Neural progenitor cell (in vitro differentiated cells): ENCODE results near the gene RNF14. TPM values are rescaled to one million over a fixed set of nuclear protein-coding genes. Genes with fewer than 3 reads are reported as not detected.
A peak's percentile ranks its signal among the peaks of the same experiment; 100 is the strongest.
"Not testable (repeated sequence)": the region's sequence is repeated elsewhere in the genome, so short reads cannot be mapped to it uniquely, and the experiment has no call there.

ENCODE experiments used
- DNase-seq: peaks from one replicate; pipeline ENCODE4 v3.0.0-alpha.2; 2016; ENCODE audit warnings: low spot score
- H2AFZ ChIP-seq: fragments of 200-600 bp; sonication (generic); replicated peaks from 2 replicates; pipeline ENCODE4 v1.6.1; 2016; ENCODE audit warnings: antibody characterized with exemption
- H3F3A ChIP-seq: fragments of 200-600 bp; sonication (generic); 2 replicates; pipeline ENCODE4 v1.6.1; 2016; ENCODE audit warnings: antibody characterized with exemption, low read depth
- H3K27ac ChIP-seq: fragments of 200-600 bp; sonication (generic); 2 replicates; pipeline ENCODE4 v1.5.1; 2016; ENCODE audit warnings: mild to moderate bottlenecking
- H3K27me3 ChIP-seq: fragments of 200-600 bp; sonication (generic); 2 replicates; pipeline ENCODE4 v1.6.1; 2016; ENCODE audit warnings: mild to moderate bottlenecking, moderate library complexity
- H3K36me3 ChIP-seq: fragments of 200-600 bp; sonication (generic); 2 replicates; pipeline ENCODE4 v1.5.1; 2016
- H3K4me1 ChIP-seq: fragments of 200-600 bp; sonication (generic); 2 replicates; pipeline ENCODE4 v1.6.1; 2016; ENCODE audit warnings: mixed run types
- H3K4me2 ChIP-seq: fragments of 200-600 bp; sonication (generic); 2 replicates; pipeline ENCODE4 v1.6.1; 2016
- H3K4me3 ChIP-seq: fragments of 200-600 bp; sonication (generic); 2 replicates; pipeline ENCODE4 v1.5.1; 2016
- H3K79me2 ChIP-seq: fragments of 200-600 bp; sonication (generic); 2 replicates; pipeline ENCODE4 v1.6.1; 2016; ENCODE audit warnings: low read depth
- H3K9ac ChIP-seq: fragments of 200-600 bp; sonication (generic); 2 replicates; pipeline ENCODE4 v1.6.1; 2016
- H3K9me3 ChIP-seq: fragments of 200-600 bp; sonication (generic); 2 replicates; pipeline ENCODE4 v1.5.1; 2016; ENCODE audit warnings: low read depth
- H4K20me1 ChIP-seq: fragments of 200-600 bp; sonication (generic); 2 replicates; pipeline ENCODE4 v1.6.1; 2016; ENCODE audit warnings: low read depth
- H3K27ac Mint-ChIP-seq: 3 replicates; pipeline ENCODE4 v1.8.0; 2021; ENCODE audit warnings: mixed read lengths
- H3K27me3 Mint-ChIP-seq: 2 replicates; pipeline ENCODE4 v1.8.0; 2022; ENCODE audit warnings: low read depth, mild to moderate bottlenecking, inconsistent platforms, moderate library complexity, mixed read lengths; ENCODE audit not compliant: insufficient read depth
- H3K36me3 Mint-ChIP-seq: 3 replicates; pipeline ENCODE4 v1.8.0; 2021; ENCODE audit warnings: mixed read lengths
- H3K4me1 Mint-ChIP-seq: 3 replicates; pipeline ENCODE4 v1.8.0; 2021; ENCODE audit warnings: mixed read lengths
- H3K4me3 Mint-ChIP-seq: 3 replicates; pipeline ENCODE4 v1.8.0; 2021; ENCODE audit warnings: mild to moderate bottlenecking, moderate library complexity, mixed read lengths
- H3K9me3 Mint-ChIP-seq: 3 replicates; pipeline ENCODE4 v1.8.0; 2020; ENCODE audit warnings: mixed read lengths
- CTCF ChIP-seq: fragments of 200-600 bp; sonication (generic); IDR thresholded peaks from 2 replicates; pipeline ENCODE4 v1.5.1; 2017; ENCODE audit warnings: antibody characterized with exemption, mild to moderate bottlenecking
- EZH2 ChIP-seq: fragments of 200-600 bp; sonication (generic); IDR thresholded peaks from 2 replicates; pipeline ENCODE4 v1.6.1; 2017; ENCODE audit warnings: antibody characterized with exemption, mild to moderate bottlenecking, moderate library complexity
- EZH2phosphoT487 ChIP-seq: fragments of 200-600 bp; sonication (generic); IDR thresholded peaks from 2 replicates; pipeline ENCODE4 v1.6.1; 2017; ENCODE audit warnings: antibody characterized with exemption
- total RNA-seq: library from RNA; depleted of rRNA; stranded (reverse); fragments of >200 nt; gene quantifications from 2 replicates; pipeline ENCODE4 v1.2.3, GENCODE V29; 2015; ENCODE audit warnings: low replicate concordance

Gene RNF14
- 21.0 and 41.2 TPM in 2 replicates for total RNA-seq

GRCh38 chr5:141968914-141969608 is at the start of gene RNF14:
TSS of gene RNF14 (plus strand) at chr5:141969105. CDS start at chr5:141973589, 4,484 bp downstream.
- peak within 1 kb of the TSS; percentile 97 for H3K4me3 Mint-ChIP-seq
- Histone ChIP-seq H3K4me2 (peak within 1 kb of the TSS; percentile 76), H4K20me1 (no peaks in the 10 kb centered on the region), H3K9ac (peak within 1 kb of the TSS; percentile 47), H3K4me1 (peaks cover 6% of the 10 kb centered on the region), H3K36me3 (peaks cover under 1% of the 10 kb centered on the region), H3K4me3 (peak within 1 kb of the TSS; percentile 83), H3F3A (peaks cover 13% of the 10 kb centered on the region), H2AFZ (peak within 1 kb of the TSS; percentile 98), H3K79me2 (peaks cover 19% of the 10 kb centered on the region), H3K27ac (peak within 1 kb of the TSS; percentile 85), H3K9me3 (no peaks in the 10 kb centered on the region), H3K27me3 (no peaks in the 10 kb centered on the region)
- peak; percentile 98 for DNase-seq
- TF ChIP-seq EZH2phosphoT487 (no peak), CTCF (peak; percentile 83)
- peaks cover 16% of the 10 kb centered on the region for H3K4me1 Mint-ChIP-seq
- H3K36me3 Mint-ChIP-seq = peaks cover 2% of the 10 kb centered on the region
- no peaks in the 10 kb centered on the region for H3K9me3 Mint-ChIP-seq
- peaks cover 2% of the 10 kb centered on the region for H3K27me3 Mint-ChIP-seq
- peak within 1 kb of the TSS; percentile 94 for H3K27ac Mint-ChIP-seq

GRCh38 chr5:141919218-141920119 is 49.4 kb upstream of the RNF14 start:
- H3K4me3 Mint-ChIP-seq = no peak overlapping the region
- no peaks in the 10 kb centered on the region for H3K9me3 Mint-ChIP-seq
- Histone ChIP-seq H3K4me2 (no peak overlapping the region), H3K27me3 (peaks cover 11% of the 10 kb centered on the region), H3K27ac (no peak overlapping the region), H3K9ac (no peak overlapping the region), H3F3A (peaks cover 36% of the 10 kb centered on the region), H3K79me2 (peaks cover 12% of the 10 kb centered on the region), H3K4me3 (no peak overlapping the region), H3K36me3 (no peaks in the 10 kb centered on the region), H4K20me1 (no peaks in the 10 kb centered on the region), H2AFZ (no peak overlapping the region), H3K4me1 (peaks cover 7% of the 10 kb centered on the region), H3K9me3 (no peaks in the 10 kb centered on the region)
- H3K36me3 Mint-ChIP-seq = no peaks in the 10 kb centered on the region
- no peaks in the 10 kb centered on the region for H3K27me3 Mint-ChIP-seq
- H3K4me1 Mint-ChIP-seq = peaks cover 21% of the 10 kb centered on the region
- TF ChIP-seq CTCF = no peak
- TF ChIP-seq EZH2phosphoT487 = no peak
- DNase-seq = no peak
- peak overlapping the region; percentile 12 for H3K27ac Mint-ChIP-seq

- TF ChIP-seq EZH2phosphoT487 (no peak), CTCF (no peak), EZH2 (no peak)
- no peak overlapping the region for H3K4me3 Mint-ChIP-seq
- H3K27me3 Mint-ChIP-seq = peaks cover under 1% of the 10 kb centered on the region
- H3K27me3 ChIP-seq = peaks cover 8% of the 10 kb centered on the region
- no peak overlapping the region for H3K27ac Mint-ChIP-seq
- no peak overlapping the region for H3K4me2 ChIP-seq
- H4K20me1 ChIP-seq = no peaks in the 10 kb centered on the region
- H3F3A ChIP-seq = peaks cover 24% of the 10 kb centered on the region
- no peaks in the 10 kb centered on the region for H3K36me3 ChIP-seq
- peaks cover 4% of the 10 kb centered on the region for H3K36me3 Mint-ChIP-seq
- H3K79me2 ChIP-seq = peaks cover 24% of the 10 kb centered on the region
- peaks cover 6% of the 10 kb centered on the region for H3K4me1 ChIP-seq
- no peak overlapping the region for H2AFZ ChIP-seq
- H3K27ac ChIP-seq = no peak overlapping the region
- no peaks in the 10 kb centered on the region for H3K9me3 Mint-ChIP-seq
- no peak overlapping the region for H3K4me3 ChIP-seq
- H3K4me1 Mint-ChIP-seq = peaks cover 15% of the 10 kb centered on the region
- H3K9me3 ChIP-seq = no peaks in the 10 kb centered on the region
- no peak overlapping the region for H3K9ac ChIP-seq
- DNase-seq = no peak
Observed at GRCh38 chr5:141920771-141921170, 48.1 kb upstream of the RNF14 start.

GRCh38 chr5:141922827-141923447 is 46.0 kb upstream of the RNF14 start:
- not testable (repeated sequence) for H3K27ac ChIP-seq, H3K36me3 ChIP-seq, H3K9me3 Mint-ChIP-seq, H3K36me3 Mint-ChIP-seq, H3K9me3 ChIP-seq, H4K20me1 ChIP-seq, H3K27me3 ChIP-seq, H3K27me3 Mint-ChIP-seq, H3K4me1 ChIP-seq, DNase-seq
- Mint-ChIP-seq H3K27ac (peak overlapping the region; percentile 46), H3K4me1 (peaks cover 15% of the 10 kb centered on the region), H3K4me3 (peak overlapping the region; percentile 88)
- H3K79me2 ChIP-seq = peaks cover 28% of the 10 kb centered on the region
- H3K4me3 ChIP-seq = peak overlapping the region; percentile 77
- peaks cover 16% of the 10 kb centered on the region for H3F3A ChIP-seq
- H3K9ac ChIP-seq = peak overlapping the region; percentile 82
- peak overlapping the region; percentile 94 for H3K4me2 ChIP-seq
- peak overlapping the region; percentile 98 for H2AFZ ChIP-seq
